Nephron progenitor cell (in vitro differentiated cells): ENCODE results near the gene SHISA7.
"Not testable (repeated sequence)": the region's sequence is repeated elsewhere in the genome, so short reads cannot be mapped to it uniquely, and the experiment has no call there.

Source experiments
- DNase-seq: peaks from one replicate; pipeline ENCODE4 v3.0.0; 2021
- H3K27ac Mint-ChIP-seq: 2 replicates; pipeline ENCODE4 v1.8.0; 2021; ENCODE audit warnings: mild to moderate bottlenecking, moderate library complexity, mixed read lengths
- H3K27me3 Mint-ChIP-seq: 2 replicates; pipeline ENCODE4 v1.8.0; 2021; ENCODE audit warnings: mild to moderate bottlenecking, low read depth, mixed read lengths; ENCODE audit not compliant: poor library complexity
- H3K36me3 Mint-ChIP-seq: 2 replicates; pipeline ENCODE4 v1.8.0; 2021; ENCODE audit warnings: low read depth, mixed read lengths
- H3K4me1 Mint-ChIP-seq: 2 replicates; pipeline ENCODE4 v1.8.0; 2021; ENCODE audit warnings: mixed read lengths
- H3K4me3 Mint-ChIP-seq: 2 replicates; pipeline ENCODE4 v1.8.0; 2021; ENCODE audit warnings: mild to moderate bottlenecking, moderate library complexity, mixed read lengths
- H3K9me3 Mint-ChIP-seq: 2 replicates; pipeline ENCODE4 v1.8.0; 2021; ENCODE audit warnings: mild to moderate bottlenecking, moderate library complexity, mixed read lengths
- TF ChIP-seq, protein P1 (sequence below): fragments of 200-600 bp; sonication (generic); IDR thresholded peaks from 2 replicates; pipeline ENCODE4 v1.5.0; 2021; ENCODE audit warnings: antibody characterized with exemption

SHISA7 gene

DNA sequence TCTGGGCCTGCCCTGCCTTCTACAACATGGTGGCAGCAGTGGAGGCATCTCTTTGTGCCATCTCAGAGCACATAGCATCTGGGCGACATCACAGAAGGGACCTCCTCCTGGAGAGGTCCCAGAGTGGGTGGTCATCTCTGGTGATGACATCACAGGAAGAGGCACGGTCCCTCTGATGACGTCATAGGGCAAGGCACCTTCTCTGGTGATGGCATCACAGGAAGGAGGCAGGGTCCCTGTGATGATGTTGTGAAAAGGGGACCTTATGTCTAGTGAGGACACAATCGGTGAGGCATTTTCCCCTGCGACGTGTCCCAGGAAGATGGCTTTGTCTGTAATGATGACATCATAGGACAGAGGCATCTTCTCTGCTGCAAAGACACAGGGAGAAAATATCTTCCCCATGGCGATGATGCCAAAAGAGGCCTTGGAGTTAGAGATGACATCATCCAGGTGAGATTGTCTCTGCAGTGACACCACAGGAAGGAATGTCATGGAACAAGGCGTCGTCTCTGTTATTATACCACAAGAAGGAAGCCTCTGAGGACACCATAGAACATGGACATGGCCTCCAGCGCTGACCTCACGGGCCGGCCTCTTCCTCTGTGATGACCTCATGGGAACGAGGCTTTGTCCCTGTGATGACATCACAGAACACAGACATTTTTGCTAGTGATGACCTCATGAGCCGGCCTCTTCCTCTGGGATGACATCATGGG lies 10.7 kb downstream of the SHISA7 start:
- H3K4me1 Mint-ChIP-seq: peaks cover 2% of the 10 kb centered on the region
- TF ChIP-seq, protein P1, sequence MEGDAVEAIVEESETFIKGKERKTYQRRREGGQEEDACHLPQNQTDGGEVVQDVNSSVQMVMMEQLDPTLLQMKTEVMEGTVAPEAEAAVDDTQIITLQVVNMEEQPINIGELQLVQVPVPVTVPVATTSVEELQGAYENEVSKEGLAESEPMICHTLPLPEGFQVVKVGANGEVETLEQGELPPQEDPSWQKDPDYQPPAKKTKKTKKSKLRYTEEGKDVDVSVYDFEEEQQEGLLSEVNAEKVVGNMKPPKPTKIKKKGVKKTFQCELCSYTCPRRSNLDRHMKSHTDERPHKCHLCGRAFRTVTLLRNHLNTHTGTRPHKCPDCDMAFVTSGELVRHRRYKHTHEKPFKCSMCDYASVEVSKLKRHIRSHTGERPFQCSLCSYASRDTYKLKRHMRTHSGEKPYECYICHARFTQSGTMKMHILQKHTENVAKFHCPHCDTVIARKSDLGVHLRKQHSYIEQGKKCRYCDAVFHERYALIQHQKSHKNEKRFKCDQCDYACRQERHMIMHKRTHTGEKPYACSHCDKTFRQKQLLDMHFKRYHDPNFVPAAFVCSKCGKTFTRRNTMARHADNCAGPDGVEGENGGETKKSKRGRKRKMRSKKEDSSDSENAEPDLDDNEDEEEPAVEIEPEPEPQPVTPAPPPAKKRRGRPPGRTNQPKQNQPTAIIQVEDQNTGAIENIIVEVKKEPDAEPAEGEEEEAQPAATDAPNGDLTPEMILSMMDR: no peak
- no peaks in the 10 kb centered on the region for H3K9me3 Mint-ChIP-seq
- H3K4me3 Mint-ChIP-seq: no peak overlapping the region
- H3K27ac Mint-ChIP-seq: no peak overlapping the region
- no peaks in the 10 kb centered on the region for H3K36me3 Mint-ChIP-seq
- H3K27me3 Mint-ChIP-seq: peaks cover 15% of the 10 kb centered on the region
- DNase-seq: no peak

DNA sequence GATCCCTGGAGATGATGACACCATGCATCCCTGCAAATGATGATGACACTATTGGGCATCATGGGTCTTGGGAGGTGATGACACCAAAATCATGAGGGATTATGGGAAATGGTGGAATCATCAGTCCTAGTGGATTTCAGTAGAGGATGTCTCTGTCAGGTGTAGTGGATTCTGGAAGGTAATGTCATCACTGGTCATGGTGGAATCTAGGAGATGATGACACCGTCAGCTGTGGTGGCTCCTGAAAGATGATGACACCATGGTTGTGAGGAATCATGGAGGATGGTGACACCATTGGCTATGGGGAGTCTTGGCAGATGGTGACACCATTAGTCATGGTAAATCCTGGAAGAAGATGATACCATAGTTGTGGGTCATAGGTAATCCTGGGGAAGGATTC lies 11.9 kb downstream of the SHISA7 start:
- Mint-ChIP-seq H3K36me3 (no peaks in the 10 kb centered on the region), H3K9me3 (no peaks in the 10 kb centered on the region), H3K4me1 (no peaks in the 10 kb centered on the region), H3K27me3 (peaks cover 27% of the 10 kb centered on the region), H3K4me3 (no peak overlapping the region), H3K27ac (no peak overlapping the region)
- no peak for DNase-seq
- TF ChIP-seq, protein P1: no peak

DNA sequence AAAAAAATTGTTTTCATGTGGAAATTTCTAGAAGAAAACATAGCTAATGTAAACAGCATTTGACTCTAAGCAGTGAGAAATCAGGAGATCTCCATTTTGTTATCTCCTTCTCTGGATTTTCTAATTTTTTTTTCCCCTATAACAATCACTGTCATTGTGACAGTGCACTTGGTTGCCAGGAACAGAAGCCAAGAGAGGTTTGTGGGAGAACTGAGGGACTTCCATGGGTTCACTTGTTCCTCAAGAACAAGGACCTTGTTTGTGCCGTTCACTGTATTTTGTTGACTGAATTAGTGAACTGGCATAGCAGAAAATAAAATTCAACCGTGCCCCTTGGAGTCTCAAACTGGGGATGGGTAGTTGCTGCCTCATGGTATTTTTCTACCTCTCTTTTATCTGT lies 17.1 kb downstream of the SHISA7 start:
- H3K9me3 Mint-ChIP-seq: no peaks in the 10 kb centered on the region
- H3K4me1 Mint-ChIP-seq: no peaks in the 10 kb centered on the region
- peaks cover 70% of the 10 kb centered on the region for H3K27me3 Mint-ChIP-seq

GRCh38 chr19:55424518-55424917 lies 18.6 kb downstream of the SHISA7 start:
- Mint-ChIP-seq H3K9me3 (no peaks in the 10 kb centered on the region), H3K4me1 (no peaks in the 10 kb centered on the region), H3K36me3 (no peaks in the 10 kb centered on the region), H3K27ac (no peak overlapping the region), H3K27me3 (peaks cover 81% of the 10 kb centered on the region), H3K4me3 (no peak overlapping the region)
- TF ChIP-seq, protein P1: no peak
- no peak for DNase-seq

More for the DNA sequence above, 17.1 kb downstream of the SHISA7 start:
- Mint-ChIP-seq H3K27ac (no peak overlapping the region), H3K36me3 (no peaks in the 10 kb centered on the region), H3K4me3 (no peak overlapping the region)
- TF ChIP-seq, protein P1: no peak
- no peak for DNase-seq

DNA sequence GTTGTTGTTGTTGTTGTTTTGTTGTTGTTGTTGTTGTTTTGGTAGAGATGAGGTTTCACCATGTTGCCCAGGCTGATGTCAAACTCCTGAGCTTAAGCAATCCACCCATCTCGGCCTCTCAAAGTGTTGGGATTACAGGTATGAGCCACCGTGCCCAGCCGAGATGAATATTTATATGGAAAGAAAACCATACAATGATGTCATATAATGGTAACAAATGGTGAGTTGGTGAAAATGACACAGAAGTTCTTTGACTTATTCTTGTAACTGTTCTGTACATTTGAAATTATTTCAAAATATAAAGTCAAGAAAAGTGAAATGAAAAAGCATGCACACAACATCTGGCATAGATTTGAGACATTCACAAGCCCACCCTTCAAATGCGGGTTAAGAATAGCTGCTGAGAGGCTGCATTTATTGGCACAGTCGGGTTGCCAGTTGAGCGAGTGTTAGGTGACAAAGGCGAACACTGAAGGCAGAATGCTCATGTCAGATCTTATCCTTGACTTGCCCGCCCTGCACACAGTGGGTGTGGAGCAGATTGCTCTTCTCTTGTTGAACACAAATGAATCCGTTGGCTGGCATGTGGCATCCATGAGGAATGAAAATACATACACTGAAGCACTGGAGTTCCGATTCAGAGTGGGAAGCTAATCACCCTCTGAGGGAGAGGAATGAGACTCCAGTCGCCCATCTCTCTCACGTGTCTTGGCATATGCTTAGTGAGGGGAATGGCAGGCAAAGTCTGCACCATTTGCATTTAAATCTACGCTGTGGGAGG lies 19.7 kb downstream of the SHISA7 start:
- Mint-ChIP-seq H3K4me1 (no peaks in the 10 kb centered on the region), H3K9me3 (no peaks in the 10 kb centered on the region), H3K36me3 (no peaks in the 10 kb centered on the region), H3K27ac (no peak overlapping the region), H3K27me3 (peaks cover 84% of the 10 kb centered on the region), H3K4me3 (no peak overlapping the region)
- DNase-seq: no peak
- TF ChIP-seq, protein P1: no peak

- H3K36me3 Mint-ChIP-seq, DNase-seq, H3K9me3 Mint-ChIP-seq, H3K4me3 Mint-ChIP-seq, H3K27ac Mint-ChIP-seq, H3K4me1 Mint-ChIP-seq: not testable (repeated sequence)
- peaks cover 78% of the 10 kb centered on the region for H3K27me3 Mint-ChIP-seq
Observed at GRCh38 chr19:55421281-55421680, 21.8 kb downstream of the SHISA7 start.
